Chondrocyte (in vitro differentiated cells): ENCODE results near the gene CALU. TPM values are rescaled to one million over a fixed set of nuclear protein-coding genes. Genes with fewer than 3 reads are reported as not detected.

Source experiments
- DNase-seq: peaks from one replicate; pipeline ENCODE4 v3.0.0; 2021; ENCODE audit warnings: mixed read lengths, low spot score
- H3K27ac Mint-ChIP-seq: one replicate; pipeline ENCODE4 v1.8.0; 2021; ENCODE audit warnings: mild to moderate bottlenecking, moderate library complexity, mixed read lengths; ENCODE audit not compliant: unreplicated experiment
- H3K27me3 Mint-ChIP-seq: 2 replicates; pipeline ENCODE4 v1.8.0; 2021; ENCODE audit warnings: low read depth, mixed read lengths
- H3K36me3 Mint-ChIP-seq: 2 replicates; pipeline ENCODE4 v1.8.0; 2021; ENCODE audit warnings: low read depth, mixed read lengths
- H3K4me1 Mint-ChIP-seq: 2 replicates; pipeline ENCODE4 v1.8.0; 2021; ENCODE audit warnings: low read depth, mild to moderate bottlenecking, mixed read lengths
- H3K4me3 Mint-ChIP-seq: one replicate; pipeline ENCODE4 v1.8.0; 2021; ENCODE audit warnings: mild to moderate bottlenecking, moderate library complexity, mixed read lengths; ENCODE audit not compliant: unreplicated experiment
- H3K9me3 Mint-ChIP-seq: 2 replicates; pipeline ENCODE4 v1.8.0; 2021; ENCODE audit warnings: low read depth, mixed read lengths
- CTCF ChIP-seq: fragments of 200-600 bp; sonication (generic); IDR thresholded peaks from 2 replicates; pipeline ENCODE4 v1.5.0; 2021; ENCODE audit warnings: antibody characterized with exemption, mild to moderate bottlenecking, moderate library complexity
- total RNA-seq: library from RNA; stranded (reverse); gene quantifications from 3 replicates; pipeline ENCODE4 v1.2.1, GENCODE V29; 2021

Gene CALU
- total RNA-seq, 1 donor from 2014 or later: 731 TPM

- peaks cover 3% of the 10 kb centered on the region for H3K27me3 Mint-ChIP-seq
- H3K9me3 Mint-ChIP-seq: peaks cover 4% of the 10 kb centered on the region
- no peak for TF ChIP-seq CTCF
- no peak overlapping the region for H3K4me3 Mint-ChIP-seq
- no peak overlapping the region for H3K27ac Mint-ChIP-seq
- peaks cover 2% of the 10 kb centered on the region for H3K36me3 Mint-ChIP-seq
- no peak for DNase-seq
- H3K4me1 Mint-ChIP-seq: peaks cover 2% of the 10 kb centered on the region
These were observed 25.4 kb upstream of the CALU start for GRCh38 chr7:128713794-128714193.

- Mint-ChIP-seq H3K27ac (no peak overlapping the region), H3K27me3 (peaks cover 3% of the 10 kb centered on the region), H3K9me3 (peaks cover 4% of the 10 kb centered on the region), H3K36me3 (peaks cover 3% of the 10 kb centered on the region), H3K4me3 (no peak overlapping the region), H3K4me1 (no peaks in the 10 kb centered on the region)
- DNase-seq: no peak
- TF ChIP-seq CTCF: no peak
These were observed 24.3 kb upstream of the CALU start for GRCh38 chr7:128714701-128715495.

GRCh38 chr7:128718967-128719642 is 20.1 kb upstream of the CALU start:
- no peaks in the 10 kb centered on the region for H3K9me3 Mint-ChIP-seq
- no peaks in the 10 kb centered on the region for H3K4me1 Mint-ChIP-seq
- no peak overlapping the region for H3K4me3 Mint-ChIP-seq
- TF ChIP-seq CTCF: no peak
- peaks cover 3% of the 10 kb centered on the region for H3K27me3 Mint-ChIP-seq
- peaks cover 1% of the 10 kb centered on the region for H3K36me3 Mint-ChIP-seq
- no peak for DNase-seq
- H3K27ac Mint-ChIP-seq: no peak overlapping the region

DNA sequence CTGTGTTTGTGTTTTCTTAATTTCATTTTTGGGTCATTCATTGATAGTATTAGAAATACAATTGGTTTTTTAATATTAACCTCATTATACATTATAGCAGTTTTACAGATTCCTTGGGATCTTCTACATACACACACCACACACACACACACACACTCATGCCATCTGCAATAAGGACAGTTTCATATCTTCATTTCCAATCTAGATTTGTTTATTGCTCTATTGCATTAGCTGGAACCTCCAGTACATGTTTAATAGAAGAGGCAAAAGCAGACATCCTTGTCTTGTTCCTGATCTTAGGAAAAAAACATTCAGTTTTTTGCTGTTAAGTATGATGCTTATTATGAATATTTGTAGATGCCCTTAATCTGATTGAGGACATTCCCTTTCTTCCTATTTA is 17.8 kb upstream of the CALU start:
- no peak for TF ChIP-seq CTCF
- Mint-ChIP-seq H3K27ac (no peak overlapping the region), H3K27me3 (no peaks in the 10 kb centered on the region), H3K4me1 (no peaks in the 10 kb centered on the region), H3K4me3 (no peak overlapping the region), H3K36me3 (peaks cover 6% of the 10 kb centered on the region), H3K9me3 (no peaks in the 10 kb centered on the region)
- DNase-seq: no peak

GRCh38 chr7:128724743-128725142 is 14.4 kb upstream of the CALU start:
- Mint-ChIP-seq H3K9me3 (no peaks in the 10 kb centered on the region), H3K4me1 (peaks cover 17% of the 10 kb centered on the region), H3K36me3 (peaks cover 5% of the 10 kb centered on the region), H3K27me3 (no peaks in the 10 kb centered on the region), H3K4me3 (no peak overlapping the region), H3K27ac (no peak overlapping the region)
- no peak for DNase-seq
- TF ChIP-seq CTCF: no peak
